NCI-H446 (cell line): ENCODE results near the gene FER.
"Not testable (repeated sequence)": the region's sequence is repeated elsewhere in the genome, so short reads cannot be mapped to it uniquely, and the experiment has no call there.

ENCODE experiments used
- DNase-seq, 2 experiments: peaks; one replicate each; lab custom pipeline; 2025; lab: John Stamatoyannopoulos, UW

Gene FER

GRCh38 chr5:109035436-109035835 is 287.7 kb downstream of the FER start:
- DNase-seq: no peak

DNA sequence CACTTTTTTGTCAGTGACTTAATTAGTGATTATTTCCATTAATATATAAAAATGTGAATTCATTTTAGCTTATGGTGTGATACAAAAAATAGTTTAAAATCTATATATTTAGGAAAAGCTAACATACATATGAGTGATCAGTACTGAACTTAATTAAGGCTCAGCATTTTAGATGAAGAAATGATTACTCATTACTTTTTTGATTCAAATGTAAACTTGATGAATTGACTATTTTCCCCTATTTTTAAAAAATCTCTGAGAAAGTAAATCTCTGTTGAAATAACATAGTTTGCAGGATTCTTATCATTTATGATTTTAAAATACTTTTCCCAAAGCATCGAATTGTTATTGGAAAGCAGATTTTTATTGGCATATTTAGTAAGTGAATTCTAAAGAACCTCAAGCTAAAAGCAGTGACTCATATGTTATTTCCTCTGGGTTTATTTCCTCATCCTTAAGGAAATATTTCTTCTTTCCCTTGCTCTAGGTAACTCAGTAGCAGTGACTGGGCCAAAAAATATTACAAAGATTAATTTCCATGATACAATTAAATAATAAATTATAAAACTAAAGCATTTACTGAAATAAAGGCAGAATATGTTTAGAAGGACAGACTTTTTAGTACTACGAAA is 290.6 kb downstream of the FER start:
- DNase-seq: no peak

GRCh38 chr5:109041317-109041716 is 293.6 kb downstream of the FER start:
- no peak for DNase-seq

DNA sequence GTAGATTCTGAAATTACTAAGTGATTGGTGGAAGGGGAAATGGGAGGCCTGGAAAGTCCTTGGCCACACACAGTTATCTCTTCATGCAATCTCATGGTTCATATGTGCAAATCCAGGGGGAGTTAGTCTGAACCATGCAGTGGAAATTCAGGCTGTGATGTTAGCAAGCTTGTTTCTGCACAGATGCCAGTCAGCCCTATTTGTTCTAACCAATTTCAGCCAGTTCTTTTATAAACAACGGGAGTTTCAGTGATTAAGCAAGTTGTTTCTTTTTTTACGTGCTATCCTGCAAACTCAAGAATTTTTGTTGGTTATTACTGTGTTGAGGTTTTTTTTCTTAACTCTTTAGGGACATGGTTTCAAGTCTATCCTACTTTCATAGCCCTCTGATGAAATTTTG is 298.0 kb downstream of the FER start:
- DNase-seq: no peak

DNA sequence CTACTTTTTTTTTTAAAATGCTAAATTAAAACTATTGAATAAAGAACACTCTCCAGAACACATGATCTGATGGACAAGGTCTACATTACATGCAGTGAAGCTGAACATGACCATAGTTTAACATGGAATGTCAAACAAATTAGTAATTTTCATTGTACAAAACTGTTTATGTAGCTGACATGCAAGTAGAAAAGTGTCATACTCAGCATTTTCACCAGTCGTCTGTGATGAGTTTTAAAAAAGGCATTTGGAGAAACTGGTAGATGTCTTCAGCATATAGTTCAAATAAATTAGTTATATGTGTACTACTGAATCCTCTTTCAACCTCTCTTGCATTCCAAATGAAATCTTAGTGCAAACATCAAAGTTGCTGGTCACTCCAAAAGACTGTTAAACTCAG is 301.9 kb downstream of the FER start:
- DNase-seq: no peak

DNA sequence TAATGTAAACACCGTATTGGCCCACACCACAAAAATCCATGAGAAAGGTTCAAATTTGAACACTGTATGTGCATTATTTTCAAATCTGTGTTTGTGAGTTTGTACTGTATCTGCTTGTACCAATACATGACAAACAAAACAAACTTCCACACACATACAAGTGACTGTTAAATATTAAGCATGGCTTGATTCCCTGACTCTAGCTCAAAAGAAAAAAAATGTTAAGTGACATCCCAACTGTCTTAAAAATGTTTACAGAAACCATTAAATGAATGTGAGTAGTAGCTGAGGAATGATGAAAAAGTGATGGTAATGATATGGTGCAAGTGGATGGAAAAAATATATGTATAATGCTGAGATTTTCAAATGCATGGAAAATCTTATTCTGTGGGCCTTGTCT is 302.6 kb downstream of the FER start:
- DNase-seq: not testable (repeated sequence)

- DNase-seq: not testable (repeated sequence)
These were observed 304.5 kb downstream of the FER start for GRCh38 chr5:109052216-109052615.

DNA sequence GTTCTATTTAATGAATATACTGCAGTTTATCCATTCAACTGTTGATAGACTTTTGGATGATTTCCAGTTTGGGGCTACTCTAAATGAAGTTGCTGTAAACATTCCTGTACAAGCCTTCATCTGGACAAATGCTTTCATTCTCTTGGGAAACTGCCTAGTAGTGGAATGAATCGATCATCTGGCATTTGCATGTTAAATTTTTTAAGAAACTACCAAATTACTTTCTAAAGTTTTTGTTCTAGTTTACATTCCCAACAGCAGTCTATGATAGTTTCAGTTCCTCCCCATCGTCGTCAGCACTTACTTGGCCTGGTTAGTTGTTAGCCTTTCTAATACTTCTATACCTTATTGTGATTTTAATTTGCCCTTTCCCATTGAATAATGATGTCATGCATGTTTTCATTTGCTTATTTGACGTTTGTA is 306.3 kb downstream of the FER start:
- no peak for DNase-seq

- no peak for DNase-seq
These were observed 312.8 kb downstream of the FER start for GRCh38 chr5:109060378-109061025.

DNA sequence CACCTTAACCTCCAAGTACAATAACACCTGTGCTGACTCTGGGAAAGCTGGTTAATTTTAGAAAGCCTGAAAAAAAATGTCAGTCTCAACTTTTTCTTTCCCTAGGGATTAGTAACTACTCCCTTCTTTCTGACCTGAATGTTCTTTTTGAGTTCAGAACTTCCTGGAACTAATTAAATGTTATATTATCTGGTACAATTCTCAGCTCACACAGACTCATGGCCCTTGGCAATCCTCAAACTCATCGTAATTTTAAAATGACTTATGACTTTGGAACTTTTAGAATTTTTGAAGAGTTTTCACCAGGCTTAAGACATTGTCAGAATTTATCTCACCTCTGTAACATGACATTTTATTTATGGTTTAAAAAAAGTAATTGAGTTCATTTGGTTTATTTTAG is 315.0 kb downstream of the FER start:
- DNase-seq: no peak

GRCh38 chr5:109063223-109063622 is 315.5 kb downstream of the FER start:
- DNase-seq: peak in 1 of 2 experiments; percentile 3

DNA sequence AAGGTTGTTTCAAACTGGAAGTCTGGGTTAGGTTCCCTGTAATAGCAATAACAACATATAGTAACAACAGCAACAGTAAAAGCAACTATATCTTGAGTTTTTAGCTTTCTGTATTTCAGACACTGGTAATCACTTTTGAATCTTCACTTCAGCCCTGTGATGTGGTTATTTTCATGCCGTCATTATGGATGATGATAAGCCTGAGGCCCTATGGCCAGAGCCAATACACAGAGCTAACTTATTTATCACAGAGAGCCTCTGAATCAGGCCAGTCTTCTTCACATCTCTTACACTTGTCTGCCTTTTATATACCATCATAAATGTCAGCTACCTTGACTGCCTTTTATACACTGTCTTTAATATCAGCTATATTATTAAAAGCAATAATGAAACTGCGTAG is 329.0 kb downstream of the FER start:
- DNase-seq: no peak

GRCh38 chr5:109078448-109078847 is 330.8 kb downstream of the FER start:
- no peak for DNase-seq

- DNase-seq: no peak
These were observed 332.8 kb downstream of the FER start for GRCh38 chr5:109080481-109080880.

DNA sequence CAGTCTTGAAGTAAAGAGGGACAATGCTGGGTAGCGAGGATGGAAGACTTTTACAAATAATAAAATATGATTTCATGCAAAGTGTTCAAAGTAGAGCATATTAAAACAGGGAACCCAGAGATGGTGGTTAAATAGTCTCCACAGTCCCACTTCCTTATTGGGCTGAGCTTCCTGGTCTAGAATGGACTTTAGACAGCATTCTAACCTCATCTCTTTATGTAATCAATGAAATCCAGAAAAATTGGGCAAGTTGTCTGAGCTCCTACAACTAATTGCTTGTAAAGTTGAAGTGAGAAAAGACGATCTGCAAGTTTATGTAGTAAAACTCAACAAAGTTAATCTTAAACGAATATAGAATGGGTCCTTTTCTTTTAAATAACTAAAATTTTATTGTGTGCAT is 333.2 kb downstream of the FER start:
- no peak for DNase-seq

DNA sequence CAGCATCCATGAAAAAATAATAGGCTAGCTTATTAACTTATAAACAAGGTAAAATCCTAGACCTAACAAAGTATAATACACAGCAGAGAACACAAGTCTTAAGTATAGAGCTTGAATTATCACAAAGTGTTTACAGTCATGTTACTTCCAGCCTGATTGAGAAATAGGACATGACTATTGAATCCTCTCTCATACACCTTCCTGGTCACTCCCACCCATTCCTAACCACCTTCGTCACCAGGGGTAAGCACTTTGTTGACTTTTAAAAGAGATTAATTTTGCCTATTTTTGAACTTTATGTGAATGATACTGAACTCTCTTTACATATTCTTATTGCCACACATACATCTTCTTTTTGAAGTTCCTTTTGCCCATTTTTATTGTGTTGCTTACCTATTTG is 336.2 kb downstream of the FER start:
- DNase-seq: no peak

GRCh38 chr5:109089191-109089590 is 341.5 kb downstream of the FER start:
- DNase-seq: no peak

- DNase-seq: no peak
These were observed 351.4 kb downstream of the FER start for GRCh38 chr5:109099081-109099480.

DNA sequence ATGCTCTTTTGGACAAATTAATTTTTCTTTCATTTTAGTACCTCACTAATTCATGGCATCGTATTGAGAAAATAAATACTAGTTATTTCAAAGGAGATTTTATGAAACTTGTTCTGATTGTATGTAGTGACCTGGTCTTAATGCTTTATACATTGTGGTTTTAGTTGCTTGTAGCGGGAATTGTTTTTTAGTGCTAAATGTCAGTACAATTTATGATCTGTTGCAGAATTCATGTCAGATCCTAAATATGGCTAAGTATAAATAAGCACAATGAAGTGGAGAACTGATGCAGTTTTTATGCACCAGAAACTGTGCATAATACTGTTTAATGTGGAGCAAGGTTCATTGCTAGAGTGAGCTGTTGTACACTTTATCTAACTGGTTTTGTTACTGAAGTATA is 353.3 kb downstream of the FER start:
- DNase-seq: no peak

GRCh38 chr5:109102096-109102690 is 354.5 kb downstream of the FER start:
- DNase-seq: peak; percentile 92 to 97

GRCh38 chr5:109105631-109106267 is 358.1 kb downstream of the FER start:
- DNase-seq: peak; percentile 40 to 78

DNA sequence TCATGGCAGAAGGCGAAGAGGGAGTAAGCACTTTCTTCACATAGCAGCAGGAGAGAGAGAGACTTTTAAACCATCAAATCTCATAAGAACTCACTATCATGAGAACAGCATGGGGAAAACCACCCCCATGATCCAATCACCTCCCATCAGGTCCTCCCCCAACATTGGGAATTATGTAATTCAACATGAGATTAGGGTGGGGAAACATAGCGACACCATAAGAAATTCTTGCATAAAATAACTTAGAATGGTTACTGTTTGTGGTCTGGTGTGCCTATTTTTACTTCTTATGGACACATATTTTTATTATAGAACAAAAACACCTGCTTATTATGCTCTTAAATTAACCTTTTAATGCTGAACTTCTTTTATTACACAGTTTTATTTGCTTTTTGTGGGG is 364.0 kb downstream of the FER start:
- no peak for DNase-seq

DNA sequence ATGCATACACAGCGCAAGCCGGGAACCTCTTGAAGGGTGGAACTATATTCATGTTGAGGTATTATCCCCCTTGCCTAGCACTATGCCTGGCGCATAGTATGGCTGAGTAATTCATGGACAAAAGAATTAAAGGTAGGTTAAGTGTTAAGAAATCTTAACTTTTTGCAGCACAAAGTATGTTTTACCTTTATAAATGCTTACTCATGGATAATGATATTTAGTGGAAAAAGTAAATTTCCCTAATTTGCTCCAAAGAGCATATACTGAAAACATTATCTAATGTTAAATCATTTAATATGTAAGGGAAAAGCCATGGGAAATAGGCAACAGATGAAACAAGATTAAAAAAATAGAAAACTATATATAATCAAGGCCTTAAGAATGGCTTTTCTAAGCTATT is 365.9 kb downstream of the FER start:
- no peak for DNase-seq
